Activated CD4-positive, alpha-beta T cell treated with anti-CD3 and anti-CD28 coated beads, Interleukin-2, amount 50 U/mL, for 4 hours (primary cell): ENCODE measurements around the gene CMTM6.
"Not testable (repeated sequence)": the region's sequence is repeated elsewhere in the genome, so short reads cannot be mapped to it uniquely, and the experiment has no call there.

Source experiments
- DNase-seq, 2 experiments: peaks; one replicate each; pipeline ENCODE4 v3.0.0-alpha.2; 2020

The CMTM6 gene

DNA sequence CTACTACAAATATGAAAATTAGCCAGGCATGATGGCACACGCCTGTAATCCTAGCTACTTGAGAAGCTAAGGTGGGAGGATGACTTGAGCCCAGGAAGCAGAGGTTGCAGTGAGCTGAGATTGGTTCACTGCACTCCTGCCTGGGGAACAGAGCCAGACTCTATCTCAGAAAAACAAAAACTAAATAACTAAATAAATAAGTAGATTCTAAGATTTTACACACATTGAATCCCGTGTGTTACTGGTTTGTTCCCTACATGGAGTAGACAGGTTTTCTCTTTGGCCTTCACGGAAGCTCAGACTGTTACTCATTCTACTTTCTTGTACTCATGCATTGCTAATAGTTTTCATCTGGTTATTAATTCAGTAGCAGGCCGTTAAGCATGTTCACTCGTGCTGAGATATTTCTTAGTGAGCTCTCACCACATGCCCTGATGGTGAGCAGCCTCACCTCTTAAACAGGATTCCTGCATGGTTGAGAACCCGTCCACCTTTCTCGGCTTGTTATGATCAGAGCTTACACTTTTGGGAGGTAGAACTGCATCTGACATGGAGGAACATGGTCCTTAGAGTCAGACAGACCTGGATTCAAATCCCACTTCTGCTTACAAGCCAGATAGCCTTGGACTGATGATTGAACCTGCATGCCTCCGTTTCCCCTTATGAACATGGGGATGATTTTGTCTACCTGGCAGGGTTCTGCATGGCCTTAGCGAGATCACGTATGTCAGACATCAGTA, 61.9 kb downstream of the CMTM6 start:
- DNase-seq, result no peak

DNA sequence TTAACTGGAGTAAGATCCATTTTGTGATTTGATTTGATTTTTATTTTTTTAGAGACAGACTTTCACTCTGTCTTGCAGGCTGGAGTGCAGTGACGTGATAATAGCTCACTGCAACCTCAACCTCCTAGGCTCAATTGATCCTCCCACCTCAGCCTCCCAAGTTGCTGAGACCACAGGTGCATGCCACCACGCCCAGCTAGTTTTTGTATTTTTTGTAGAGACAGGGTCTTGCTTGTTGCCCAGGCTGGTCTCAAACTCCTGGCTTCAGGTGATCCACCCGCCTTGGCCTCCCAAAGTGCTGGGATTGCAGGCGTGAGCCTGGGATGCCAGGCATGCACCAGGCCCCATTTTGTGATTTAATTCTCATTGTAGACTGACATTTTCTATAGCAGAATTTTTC, 63.2 kb downstream of the CMTM6 start:
- DNase-seq, result not testable (repeated sequence)

- no peak for DNase-seq
Measured at GRCh38 chr3:32438596-32439344, 63.9 kb downstream of the CMTM6 start.

GRCh38 chr3:32437896-32438295, 64.8 kb downstream of the CMTM6 start:
- DNase-seq, result no peak

DNA sequence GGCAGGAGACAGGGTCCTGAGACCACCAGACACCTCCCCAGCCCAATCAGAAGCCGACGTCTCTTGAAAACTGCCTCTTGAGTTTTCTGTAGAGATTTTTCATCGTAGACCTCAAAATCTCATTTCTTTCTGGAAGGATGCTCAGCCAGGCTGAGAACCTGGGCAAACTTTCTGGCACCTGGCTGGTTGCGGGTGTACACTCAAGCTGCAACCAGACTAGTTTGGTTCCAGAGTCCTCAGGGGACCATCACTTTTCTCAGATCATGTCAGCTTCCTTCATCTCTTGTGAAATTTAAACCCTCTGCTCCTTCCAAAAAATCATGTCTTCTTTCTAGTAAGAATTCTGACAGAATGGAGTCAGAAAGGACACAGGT, 65.8 kb downstream of the CMTM6 start:
- no peak for DNase-seq

DNA sequence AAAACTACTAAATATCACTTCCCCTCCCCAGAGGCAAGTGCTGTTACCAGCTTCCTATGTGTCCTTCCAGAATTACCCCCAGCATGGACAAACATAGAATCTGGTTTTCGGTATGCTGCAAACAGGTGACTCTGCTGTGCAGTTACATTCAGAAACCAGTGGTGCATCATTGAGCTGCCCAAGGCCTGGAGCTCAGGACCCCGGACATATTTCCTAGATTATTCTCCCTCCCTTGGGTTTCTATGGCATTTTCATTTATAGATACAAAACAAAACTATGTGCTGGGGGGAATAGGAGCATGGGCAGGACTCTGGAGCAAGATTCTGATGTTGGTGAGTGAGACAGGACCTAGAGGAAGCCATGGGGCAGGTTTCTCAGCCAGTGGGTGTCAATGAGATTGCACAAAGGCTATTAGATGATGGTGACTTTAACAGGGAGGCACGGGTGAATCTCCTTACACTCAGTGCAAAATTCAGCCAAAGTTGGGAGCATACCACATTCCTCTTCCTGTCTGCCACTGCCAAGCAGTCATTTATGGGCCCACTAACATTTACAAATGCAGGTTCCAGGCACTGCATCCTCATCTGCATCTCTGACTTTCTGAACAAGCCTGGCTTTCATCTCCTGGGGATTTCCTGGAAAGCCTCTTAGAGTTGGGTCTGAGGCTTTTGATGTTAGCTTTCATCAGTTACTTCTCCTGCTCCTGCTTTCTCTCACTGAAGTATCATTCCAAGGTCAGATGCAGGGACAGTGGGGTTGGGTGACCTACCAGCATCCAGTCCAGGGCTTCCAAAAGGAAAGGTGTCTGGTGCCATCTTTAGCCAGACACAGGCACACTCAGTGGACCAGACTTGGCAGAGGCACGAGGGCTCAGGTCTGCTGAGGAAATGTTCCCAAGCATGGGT, 66.5 kb downstream of the CMTM6 start:
- DNase-seq, result no peak

GRCh38 chr3:32434206-32434605, 68.4 kb downstream of the CMTM6 start:
- DNase-seq, result no peak

DNA sequence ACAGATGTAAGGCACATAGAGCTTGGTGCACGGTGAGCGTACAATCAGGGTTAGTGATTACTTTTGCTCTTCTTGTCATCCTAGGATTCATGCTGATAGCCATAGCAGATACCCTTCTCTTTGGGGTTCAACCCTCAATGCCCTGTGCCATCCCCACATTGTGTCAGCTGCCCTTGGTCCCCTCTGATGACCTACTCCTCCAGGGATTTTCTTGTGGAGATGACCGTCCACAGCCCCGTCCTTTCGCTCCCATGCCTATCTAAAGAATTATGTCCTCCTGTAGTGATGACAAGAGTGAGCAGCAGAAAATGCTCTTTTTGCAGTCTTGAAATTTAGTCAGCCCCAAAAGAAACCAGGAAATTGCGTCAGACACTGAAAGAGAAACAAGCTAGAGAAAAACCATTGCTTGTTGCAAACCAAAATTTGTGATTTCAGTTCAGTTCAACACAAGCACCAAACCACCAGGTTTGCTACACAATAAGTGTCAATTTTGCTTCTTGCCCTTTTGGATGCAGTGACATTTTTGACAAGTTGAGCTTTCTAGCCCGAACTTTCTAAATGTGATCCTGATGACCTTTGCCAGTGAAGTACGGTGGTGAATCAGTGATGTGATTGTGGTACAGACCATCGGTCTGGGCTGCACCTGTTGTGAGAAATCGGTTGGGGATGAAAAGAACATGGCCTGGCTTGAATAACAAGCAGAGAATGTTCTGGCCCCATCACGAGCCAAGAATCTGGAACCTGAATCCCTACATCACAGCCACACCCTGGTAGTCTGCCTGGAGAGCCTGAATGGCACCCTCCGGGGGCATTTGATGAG, 69.7 kb downstream of the CMTM6 start:
- DNase-seq, result no peak

DNA sequence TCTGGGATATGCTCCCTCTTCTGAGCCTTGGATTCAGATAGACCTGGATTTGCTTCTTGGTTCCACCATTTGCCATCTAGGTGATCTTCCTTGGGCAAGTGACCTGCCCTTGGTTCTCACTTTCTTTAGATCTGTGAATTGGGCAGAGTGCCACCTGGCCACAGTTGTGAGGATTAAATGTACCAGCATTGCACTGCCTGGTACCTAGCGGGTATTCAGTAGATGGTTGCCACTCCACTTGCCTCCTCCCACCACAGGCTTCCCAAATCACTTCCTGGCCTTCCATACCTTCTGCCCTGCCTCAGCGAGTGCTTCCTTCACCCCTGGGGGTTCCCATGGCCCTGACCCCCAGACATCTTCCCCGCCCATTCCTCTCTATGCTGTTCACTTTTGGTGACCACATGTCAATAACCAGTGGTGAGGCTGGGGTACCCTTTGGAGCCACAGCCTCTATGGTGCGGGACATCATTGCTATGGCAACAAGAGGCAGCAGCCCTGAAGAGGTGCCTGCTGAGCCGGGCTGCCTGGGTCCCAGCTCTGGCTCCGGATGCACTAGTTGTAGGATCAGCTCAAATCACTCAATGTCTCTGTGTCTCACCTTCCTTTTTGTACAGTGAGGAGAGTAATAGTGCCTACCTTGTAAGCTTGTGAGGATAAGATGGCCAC, 70.5 kb downstream of the CMTM6 start:
- DNase-seq, result no peak

GRCh38 chr3:32431481-32431880, 71.2 kb downstream of the CMTM6 start:
- no peak for DNase-seq
